Measurements from ENCODE around the gene BTBD7.

BTBD7 gene

DNA sequence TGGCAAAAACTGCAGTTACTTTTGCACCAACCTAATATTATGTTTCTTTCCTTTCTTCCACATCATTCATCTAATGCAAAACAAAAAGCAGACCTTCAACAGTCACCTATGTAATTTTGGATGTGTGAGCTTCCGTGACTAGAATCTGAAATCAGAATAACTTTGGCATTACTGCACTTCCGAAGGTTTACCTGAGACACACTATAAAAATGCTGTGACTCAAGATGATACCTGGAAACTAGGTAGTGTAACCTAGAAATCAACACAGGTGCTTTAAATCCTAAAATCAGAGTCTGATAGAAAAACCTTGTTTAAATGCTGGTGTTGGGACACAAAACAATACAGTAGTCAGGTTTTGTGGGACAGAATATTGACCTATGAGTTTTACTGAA lies 2.2 kb downstream of the BTBD7 start:
- DNase-seq: no peak

DNA sequence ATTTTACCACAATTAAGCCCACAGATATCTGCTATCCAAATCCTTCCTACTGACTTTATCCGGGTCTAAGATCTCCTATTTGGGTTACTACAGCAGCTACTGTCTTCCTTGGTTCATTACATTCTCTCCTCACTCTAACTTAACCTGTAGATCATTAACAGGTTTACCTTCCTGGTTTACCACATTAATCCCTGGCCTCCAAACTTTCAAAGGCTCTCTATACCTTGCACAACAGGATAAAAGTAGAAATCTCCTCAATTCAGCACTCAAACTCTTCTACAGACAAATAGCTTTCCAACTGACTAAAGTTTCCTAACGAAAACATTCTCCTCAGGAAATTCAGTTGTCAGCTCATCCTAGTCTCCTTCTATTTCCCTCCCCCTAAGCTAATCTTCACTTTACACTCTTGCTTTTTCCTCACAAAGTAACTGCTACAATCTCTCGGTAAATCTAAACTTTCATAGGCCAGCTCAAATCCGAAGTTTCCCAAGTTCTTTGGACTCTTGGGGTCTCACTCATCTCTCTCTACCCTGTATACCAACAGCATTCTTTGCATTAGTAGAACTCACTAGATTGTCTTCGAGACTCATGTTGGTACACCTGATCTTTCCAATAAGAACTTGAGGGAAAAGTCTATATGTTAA lies 2.7 kb downstream of the BTBD7 start:
- no peak for DNase-seq

DNA sequence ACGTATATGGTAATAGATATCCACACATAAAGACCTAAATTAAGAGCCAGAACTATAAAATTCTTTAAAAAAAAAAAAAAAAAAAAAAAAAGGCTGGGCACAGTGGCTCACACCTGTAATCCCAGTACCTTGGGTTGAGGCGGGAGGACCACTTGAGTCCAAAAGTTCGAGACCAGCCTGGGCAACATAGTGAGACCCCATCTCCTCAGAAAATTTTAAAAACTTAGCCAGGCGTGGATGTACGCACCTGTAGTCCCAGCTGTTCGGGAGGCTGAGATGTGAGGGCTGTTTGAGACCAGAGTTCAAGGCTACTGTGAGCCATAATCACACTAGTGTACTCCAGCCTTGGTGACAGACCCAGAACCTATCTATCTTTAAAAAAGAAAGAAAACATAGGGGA lies 4.3 kb downstream of the BTBD7 start:
- no peak for DNase-seq

DNA sequence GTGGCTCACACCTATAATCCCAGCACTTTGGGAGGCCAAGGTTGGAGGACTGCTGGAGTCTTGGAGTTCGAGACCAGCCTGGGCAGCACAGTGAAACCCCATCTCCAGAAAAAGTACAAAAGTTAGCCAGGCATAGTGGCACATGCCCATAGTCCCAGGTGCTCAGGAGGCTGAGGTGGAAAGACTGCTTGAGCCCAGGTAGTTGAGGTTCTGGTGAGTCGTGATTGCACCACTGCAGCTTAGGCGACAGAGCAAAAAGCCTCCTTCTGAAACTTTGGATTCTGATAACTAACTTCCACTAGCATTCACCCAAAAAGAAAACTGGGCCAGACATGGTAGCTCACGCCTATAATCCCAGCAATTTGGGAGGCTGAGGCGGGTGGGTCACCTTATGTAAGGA lies 6.6 kb downstream of the BTBD7 start:
- DNase-seq: no peak

DNA sequence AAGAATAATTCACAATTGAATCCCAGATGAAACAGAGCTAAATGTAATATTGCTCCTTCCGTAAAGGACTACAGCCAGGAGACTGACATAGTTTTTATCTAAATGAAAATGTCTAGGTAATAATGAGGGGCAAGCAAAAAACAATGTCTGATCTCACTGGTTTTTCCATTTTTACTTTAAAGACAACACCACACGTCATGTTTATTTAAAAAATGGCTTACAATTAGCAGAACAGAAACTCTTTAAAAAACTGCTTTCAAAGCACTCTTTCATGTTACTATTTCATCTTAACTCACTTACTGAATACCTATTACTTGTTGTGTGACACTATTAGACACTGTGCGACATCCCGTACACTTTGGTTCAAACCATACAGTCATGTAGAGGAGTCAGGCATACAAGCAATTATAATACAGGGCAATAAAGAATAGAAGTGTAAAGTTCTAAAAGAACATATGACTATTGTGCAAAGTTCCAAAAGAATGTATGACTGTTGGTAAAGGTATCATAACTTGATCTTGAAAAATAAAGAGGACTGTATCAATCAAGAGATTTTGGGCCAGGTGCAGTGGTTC lies 9.1 kb downstream of the BTBD7 start:
- DNase-seq: no peak

DNA sequence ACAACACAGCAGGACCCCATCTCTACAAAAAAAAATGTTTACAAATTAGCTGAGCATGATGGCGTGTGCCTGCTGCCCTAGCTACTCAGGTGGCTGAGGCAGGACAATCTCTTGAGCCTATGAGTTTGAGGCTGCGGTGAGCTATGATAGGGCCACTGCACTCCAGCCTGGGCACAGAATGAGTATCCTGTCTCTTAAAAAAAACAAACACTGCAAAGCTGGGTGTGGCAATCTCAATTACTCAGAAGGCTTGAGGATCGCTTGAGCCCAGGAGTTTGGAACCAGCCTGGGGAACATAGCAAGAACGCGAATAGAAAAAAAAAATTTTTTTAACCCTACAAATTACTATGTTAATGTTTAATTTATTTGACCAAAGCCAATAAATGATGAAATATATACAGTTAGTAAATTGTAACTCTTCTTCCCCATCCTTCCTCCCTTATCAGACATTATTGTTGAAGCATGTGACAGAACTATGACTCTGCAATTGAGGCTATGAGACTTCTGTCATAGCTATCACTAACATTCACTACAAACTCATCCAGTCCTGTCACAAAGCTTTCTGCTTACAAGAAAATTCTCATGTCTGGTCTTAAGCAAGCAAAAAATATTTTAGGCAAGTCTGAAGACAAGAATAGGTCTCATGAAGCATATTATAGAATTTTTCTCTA lies 9.8 kb downstream of the BTBD7 start:
- no peak for DNase-seq

DNA sequence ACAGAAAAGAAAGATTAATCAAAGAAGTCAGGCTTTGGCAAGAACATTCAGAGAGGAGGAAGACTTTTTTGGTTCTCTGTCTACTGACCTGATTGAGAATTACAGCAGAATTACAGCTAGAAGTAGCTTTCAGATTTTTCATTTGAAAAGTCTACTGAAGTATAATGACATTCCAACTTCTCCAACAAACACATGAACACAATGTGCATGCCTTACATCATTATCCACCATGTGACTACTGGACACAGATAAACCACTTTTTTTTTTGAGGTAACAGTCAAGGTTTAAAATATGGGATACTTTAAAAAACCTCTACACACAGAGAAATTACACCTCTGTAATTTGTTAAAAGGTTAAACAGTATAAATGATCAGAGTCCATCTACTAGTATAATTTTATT lies 12.3 kb downstream of the BTBD7 start:
- no peak for DNase-seq

DNA sequence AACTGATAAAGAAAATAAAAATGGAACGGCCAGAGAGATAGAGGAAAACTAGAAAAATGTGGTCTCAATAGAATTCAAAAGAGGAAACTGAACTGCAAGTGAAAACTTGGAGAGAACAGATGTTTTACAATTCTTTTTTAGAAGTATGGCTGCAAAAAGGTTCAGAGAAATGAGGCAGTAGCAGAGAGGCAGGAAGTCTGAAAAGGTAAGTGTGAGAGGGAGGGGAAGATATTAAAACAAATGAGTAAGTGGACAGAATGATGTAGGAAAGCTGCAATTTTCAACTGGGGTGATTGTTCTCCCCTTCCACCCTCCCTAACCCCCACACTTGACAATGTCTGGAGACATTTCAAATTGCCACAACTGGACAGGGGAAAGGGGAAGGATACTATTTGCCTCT lies 12.9 kb downstream of the BTBD7 start:
- DNase-seq: no peak

DNA sequence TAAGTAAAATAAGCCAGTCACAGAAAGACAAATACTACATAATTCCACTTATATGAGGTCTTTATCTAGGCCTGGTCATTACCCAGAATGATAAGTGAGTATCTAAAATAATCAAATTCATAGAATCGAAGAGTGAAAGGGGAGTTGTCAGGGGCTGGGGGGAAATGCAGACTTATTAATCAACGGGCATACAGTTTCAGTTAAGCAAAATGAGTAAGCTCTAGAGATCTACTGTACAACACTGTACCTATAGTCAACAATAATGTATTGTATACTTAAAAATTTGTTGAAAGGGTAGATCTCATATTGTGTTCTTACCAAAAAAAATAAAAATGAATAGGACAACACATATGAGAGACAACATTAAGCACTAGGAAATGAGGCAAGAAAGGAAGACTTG lies 13.3 kb downstream of the BTBD7 start:
- no peak for DNase-seq

DNA sequence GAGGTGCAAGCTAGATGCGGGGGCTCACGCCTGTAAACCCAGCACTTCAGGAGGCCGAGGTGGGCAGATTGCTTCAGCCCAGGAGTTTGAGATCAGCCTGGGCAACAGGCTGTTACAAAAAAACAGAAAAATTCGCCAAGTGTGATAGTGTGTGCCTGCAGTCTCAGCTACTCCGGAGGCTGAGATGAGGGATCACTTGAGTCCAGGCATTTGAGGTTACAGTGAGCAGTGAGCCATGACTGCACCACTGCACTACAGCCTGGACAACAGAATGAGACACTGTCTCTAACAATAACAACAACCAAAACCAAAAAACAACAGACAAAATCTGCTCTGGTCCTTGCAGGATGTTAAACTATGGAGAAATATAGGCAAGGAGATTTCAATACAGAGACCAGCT lies 13.9 kb downstream of the BTBD7 start:
- no peak for DNase-seq

DNA sequence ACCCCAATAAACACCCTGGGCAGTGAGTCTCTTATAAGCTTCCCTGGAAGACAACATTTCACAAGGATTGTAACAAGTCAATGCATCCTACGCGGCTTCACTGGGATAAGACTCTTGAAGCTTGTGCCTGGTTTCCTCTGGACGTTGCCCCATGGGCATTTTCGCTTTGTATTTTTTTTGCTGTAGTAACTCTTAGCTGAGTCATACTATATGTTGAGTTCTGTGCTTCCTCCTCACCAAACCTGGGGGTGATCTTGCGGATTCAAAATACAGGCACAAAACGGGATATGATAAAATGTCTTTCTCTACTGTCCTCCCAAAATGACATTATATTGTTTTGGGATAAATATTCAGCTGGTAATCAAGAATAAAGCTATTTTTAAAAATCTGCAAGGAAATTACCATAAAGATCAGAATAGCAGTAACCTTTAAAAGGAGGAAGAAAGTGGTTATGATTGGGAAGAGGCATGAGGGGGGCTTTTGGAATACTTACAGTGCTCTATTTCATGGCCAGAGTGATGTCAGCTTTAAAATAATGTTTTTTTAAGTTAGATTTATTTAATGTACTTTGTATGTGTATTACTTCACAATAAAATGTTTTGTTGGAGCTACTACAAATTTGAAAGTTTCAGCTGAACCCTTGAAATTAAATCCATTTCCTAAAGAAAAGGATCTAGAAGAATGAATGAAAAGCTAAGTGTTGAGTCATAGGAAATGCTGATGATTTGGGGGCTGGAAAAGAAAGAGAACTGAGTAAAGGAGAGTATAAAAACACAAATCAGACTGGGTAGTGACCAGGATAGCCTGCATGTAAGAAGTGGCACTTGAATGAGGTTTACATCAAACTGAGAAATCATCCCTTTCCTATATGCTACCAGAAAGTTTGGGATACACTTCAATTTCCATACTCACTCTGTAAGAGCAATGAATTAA lies 14.7 kb downstream of the BTBD7 start:
- DNase-seq: no peak

DNA sequence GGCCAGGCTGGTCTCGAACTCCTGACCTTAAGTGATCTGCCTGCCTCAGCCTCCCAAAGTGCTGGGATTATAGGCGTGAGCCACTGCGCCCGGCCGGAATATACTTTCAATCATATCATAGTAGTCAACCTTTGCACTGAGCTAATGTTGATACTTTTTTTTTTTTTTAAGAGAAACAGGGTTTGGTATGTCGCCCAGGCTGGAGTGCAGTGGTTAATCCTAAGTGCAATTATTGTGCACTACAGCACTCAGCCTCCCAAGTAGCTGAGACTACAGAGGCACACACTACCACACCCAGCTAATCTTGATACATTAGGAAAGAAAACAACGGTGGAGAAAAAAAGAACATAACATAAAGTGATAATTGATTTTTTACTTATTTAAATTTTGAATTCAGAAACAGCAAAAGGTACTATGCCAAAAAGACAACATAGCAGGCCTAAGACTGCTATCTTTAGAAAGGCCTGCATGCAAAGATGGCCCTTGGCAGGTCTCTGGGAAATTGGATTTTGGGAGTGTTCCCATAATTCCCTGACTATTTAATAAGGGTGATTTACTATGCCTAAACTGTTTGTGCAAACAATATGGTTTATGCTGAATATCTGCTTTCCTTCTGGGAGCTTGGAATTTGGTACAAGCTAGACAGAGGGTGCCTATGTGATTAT lies 15.5 kb downstream of the BTBD7 start:
- no peak for DNase-seq

DNA sequence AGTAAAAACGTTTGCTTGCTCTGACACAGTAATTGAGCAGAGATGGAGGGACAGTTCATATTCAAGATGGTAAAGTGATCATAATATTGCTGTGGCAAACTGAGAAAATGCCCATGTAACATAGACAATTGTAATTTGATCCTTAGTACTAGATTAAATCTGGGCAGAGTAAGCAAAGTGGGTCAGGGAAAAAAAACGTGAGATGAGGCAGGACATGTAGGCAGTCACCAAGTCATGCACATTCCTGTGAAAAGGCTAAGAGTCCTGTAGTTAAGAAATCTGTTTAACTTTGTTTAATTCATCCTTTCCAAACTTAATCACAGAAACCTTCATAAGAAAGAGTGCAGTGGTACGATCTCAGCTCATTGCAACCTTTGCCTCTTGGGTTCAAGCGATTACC lies 16.1 kb downstream of the BTBD7 start:
- DNase-seq: no peak

DNA sequence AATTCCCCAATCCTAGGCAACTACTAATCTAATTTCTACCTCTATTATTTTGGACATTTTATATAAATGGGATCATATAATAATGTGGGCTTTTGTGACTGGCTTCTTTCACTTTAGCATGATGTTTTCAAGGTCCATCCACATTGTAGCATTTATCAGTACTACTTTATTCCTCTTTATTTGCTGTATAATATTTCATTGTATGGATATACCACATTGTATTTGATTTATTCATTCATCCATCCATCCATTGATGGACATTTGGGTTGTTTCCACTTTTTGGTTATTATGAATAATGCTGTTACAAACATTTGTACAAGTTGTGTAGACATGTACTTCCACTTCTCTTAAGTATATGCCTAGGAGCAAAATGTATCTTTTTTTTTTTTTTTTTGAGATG lies 17.3 kb downstream of the BTBD7 start:
- no peak for DNase-seq

DNA sequence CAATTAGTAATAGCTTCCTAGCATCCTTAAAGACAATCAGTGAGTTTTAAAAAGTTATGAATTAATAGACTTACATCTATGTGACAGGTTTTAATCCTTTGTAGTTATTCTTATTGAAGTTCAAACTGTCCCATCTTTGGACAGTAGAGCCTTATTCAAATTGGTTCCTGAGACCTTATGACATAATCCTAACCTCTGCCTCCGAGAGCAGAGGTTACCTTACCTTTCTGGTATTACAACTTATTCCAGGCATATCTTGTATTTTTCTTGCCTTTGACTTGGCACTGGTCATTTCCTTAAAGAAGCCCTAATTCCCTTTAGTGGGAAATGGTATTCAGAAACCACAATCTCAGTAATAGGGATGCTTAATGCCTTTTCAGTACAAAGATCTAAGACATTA lies 21.8 kb downstream of the BTBD7 start:
- no peak for DNase-seq

DNA sequence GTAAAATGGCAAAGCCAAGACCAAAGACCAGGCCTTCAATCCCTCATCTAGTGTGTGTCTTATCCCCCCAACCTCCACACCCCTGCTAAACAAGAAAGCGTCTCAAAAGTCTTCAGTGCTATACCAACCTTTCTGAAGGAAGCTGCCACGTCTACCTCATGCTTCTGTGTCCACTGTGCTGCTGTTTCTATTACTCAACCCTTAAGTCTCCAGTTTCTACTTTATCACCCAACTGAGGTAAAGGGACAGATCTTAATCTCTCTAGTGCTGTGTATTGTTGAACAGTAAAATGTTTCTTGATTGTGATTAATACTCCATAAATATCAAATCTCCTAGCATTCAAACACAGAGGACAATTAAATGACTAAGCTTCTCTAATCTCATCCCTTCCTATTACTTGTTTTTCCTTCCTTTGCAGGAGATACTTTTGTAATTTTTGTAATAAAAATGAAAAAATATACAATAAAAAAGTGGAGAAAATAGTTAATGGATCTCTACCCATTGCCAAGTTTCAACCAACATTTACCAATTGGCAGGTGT lies 23.3 kb downstream of the BTBD7 start:
- DNase-seq: no peak

DNA sequence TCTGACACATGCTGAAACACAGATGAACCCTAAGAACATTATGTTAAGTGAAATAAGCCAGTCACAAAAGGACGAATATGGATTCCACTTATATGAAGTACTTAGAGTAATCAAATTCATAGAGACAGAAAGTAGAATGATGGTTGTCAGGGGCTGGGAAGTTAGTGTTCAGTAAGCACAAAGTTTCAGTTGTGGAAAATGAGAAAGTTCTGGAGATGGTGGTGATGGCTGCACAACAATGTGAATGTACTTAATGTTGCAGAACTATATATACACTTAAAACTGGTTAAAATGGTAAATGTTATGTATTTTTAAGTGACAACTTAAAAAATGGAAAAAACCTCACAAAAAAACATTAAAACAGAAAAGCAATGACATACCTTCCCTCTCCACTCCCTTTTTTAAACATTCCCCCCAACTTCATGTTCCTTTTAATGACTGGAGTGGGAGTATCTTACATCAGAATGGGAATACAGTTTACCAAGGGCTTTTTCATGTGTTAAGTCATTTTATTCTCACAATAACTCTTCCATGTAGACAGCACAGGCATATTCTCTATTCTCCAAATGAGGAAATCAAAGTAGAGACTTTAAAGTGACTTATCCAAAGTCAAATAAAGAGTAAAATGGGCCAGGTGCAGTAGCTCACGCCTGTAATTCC lies 24.0 kb downstream of the BTBD7 start:
- no peak for DNase-seq

DNA sequence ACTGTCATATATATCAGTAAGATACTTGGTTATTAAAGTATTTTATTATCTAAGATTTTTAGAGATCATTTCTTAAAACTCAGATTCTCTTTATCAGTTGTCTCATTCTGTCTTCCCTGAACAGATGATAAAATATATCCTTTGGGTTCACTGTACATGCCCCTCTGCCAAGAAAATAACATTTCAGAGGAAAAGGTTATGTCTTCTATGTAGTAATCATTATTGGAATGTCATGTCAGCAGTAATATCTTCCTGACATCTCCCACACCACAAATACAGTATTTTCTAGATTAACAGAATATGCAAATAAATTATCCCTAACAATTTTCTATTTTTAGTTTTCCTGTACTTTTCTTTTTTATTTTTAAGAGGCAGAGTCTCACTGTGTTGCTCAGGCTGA lies 26.0 kb downstream of the BTBD7 start:
- DNase-seq: no peak

DNA sequence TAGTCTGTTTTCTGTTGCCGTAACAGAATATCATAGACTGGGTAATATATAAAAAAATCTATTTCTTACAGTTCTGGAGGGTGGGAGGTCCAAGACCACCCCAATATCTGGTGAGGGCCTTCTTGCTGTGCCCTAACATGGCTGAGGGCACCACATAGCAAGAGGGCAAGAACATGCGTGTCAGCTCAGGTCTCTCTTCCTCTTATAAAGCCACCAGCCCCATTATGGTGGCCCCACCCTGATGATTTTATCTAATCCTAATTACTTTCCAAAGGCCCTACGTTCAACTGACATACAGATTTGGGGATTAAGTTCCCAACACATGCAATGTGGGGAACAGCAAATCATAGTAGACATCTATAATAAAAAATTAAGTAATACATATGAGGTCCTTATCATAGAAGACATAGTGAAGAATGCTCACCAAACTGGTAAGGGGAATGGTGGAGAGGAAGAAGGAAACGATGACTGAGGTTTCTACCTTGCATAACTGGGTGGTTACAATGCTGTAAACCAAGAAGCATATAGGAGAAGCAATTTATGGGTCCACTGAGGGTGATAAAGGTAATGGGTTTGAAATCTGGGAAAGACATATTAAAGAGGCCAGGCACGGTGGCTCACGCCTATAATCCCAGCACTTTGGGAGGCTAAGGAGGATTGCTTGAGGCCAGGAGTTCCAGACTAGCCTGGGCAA lies 27.0 kb downstream of the BTBD7 start:
- DNase-seq: no peak

DNA sequence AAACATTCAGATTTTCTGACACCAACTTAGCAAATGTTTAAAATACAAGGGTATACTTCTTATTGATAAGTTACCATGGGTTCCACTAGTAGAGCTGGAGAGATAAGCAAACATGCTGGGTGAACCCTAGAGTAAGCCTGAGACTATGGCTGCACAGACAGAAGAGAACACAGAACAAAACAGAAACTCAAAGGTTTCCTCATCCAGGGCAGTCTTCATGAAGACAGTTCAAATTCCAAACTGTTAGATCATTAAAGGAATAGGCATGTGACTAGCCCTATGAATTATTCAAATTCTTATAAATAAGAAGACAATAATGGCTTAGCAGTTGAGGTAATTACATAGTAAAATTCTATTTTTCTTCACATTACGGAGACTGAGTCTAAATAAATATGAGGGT lies 28.1 kb downstream of the BTBD7 start:
- DNase-seq: no peak

DNA sequence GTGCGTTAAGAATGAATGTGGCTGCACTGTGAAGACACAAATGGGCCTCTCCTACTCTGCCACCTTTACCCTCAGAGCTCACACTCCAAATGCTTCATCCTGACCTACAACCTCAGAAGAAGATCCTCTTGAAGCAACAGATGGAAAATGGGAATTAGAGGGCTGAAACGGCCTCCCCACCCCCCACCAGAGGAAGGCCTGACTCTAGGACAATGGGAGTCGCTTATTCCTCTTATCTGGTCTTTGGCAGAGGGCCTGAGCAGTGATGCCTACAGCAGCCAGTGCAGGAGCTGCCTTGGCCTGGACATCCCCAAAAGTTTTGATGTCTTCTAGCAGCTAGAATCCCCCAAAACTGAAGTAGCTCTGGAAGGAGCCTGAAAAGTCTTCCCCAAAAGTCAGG lies 29.2 kb downstream of the BTBD7 start:
- no peak for DNase-seq
